HEK293 (cell line): ENCODE data around the gene GAS2L3.
"Not testable (repeated sequence)": the region's sequence is repeated elsewhere in the genome, so short reads cannot be mapped to it uniquely, and the experiment has no call there.

Experiments
- CTCF ChIA-PET: fragments of 350-600 bp; formaldehyde crosslinking; extraction: SDS; loops from one replicate; lab custom pipeline; 2021; ENCODE audit warnings: antibody characterized with exemption; lab: Yijun Ruan, JAX
- POLR2A ChIA-PET: fragments of 300-600 bp; formaldehyde crosslinking; extraction: SDS; loops from one replicate; lab custom pipeline; 2020; ENCODE audit warnings: antibody characterized with exemption, inconsistent platforms; lab: Yijun Ruan, JAX
- H3K27ac ChIP-seq: fragments of 200-500 bp; sonication (Bioruptor generic); 2 replicates; pipeline ENCODE4 v1.5.1; 2014; ENCODE audit warnings: low read depth, low read length, control low read depth, inconsistent platforms; ENCODE audit errors: extremely low read depth
- H3K36me3 ChIP-seq, 2 experiments: fragments of 200-500 bp in 1 of 2; sonication (Bioruptor generic) in 1 of 2; 1 replicate in 1 of 2; 2 replicates in 1 of 2; pipeline ENCODE4 v1.5.1; 2014 to 2017; ENCODE audit warnings: inconsistent platforms in 2 of 2, low read length in 2 of 2; ENCODE audit not compliant: control insufficient read depth in 2 of 2, insufficient read depth in 1 of 2
- H3K4me1 ChIP-seq: fragments of 200-500 bp; sonication (Bioruptor generic); 2 replicates; pipeline ENCODE4 v1.5.1; 2014; ENCODE audit warnings: mild to moderate bottlenecking, low read length, inconsistent platforms; ENCODE audit not compliant: control insufficient read depth, insufficient read depth
- H3K4me3 ChIP-seq: 2 replicates; pipeline ENCODE4 v1.5.1; 2011; ENCODE audit warnings: low read depth, mild to moderate bottlenecking, control low read depth, low read length, moderate library complexity
- H3K9me3 ChIP-seq: fragments of 200-500 bp; sonication (Bioruptor generic); 2 replicates; pipeline ENCODE4 v1.5.1; 2014; ENCODE audit warnings: low read depth, low read length, inconsistent platforms; ENCODE audit not compliant: control insufficient read depth, insufficient read depth
- GFI1B ChIP-seq: fragments of 450-650 bp; formaldehyde crosslinking; IDR thresholded peaks from 2 replicates; pipeline ENCODE4 v1.5.1; 2016; ENCODE audit warnings: missing biosample characterization, missing genetic modification characterization
- GLIS1 ChIP-seq: fragments of 450-650 bp; formaldehyde crosslinking; IDR thresholded peaks from 2 replicates; pipeline ENCODE4 v1.5.1; 2016; ENCODE audit warnings: missing biosample characterization, missing genetic modification characterization
- KLF10 ChIP-seq: fragments of 450-650 bp; IDR thresholded peaks from 2 replicates; pipeline ENCODE4 v1.5.1; 2018; ENCODE audit warnings: missing biosample characterization, mild to moderate bottlenecking, missing genetic modification characterization
- KLF9 ChIP-seq: fragments of 450-650 bp; formaldehyde crosslinking; IDR thresholded peaks from 2 replicates; pipeline ENCODE4 v1.5.1; 2016; ENCODE audit warnings: missing biosample characterization, missing genetic modification characterization, low read depth
- ZBTB8A ChIP-seq: fragments of 450-650 bp; formaldehyde crosslinking; IDR thresholded peaks from 2 replicates; pipeline ENCODE4 v1.5.1; 2016; ENCODE audit warnings: missing biosample characterization, missing genetic modification characterization
- ZIC2 ChIP-seq: fragments of 450-650 bp; formaldehyde crosslinking; IDR thresholded peaks from 2 replicates; pipeline ENCODE4 v1.5.1; 2016; ENCODE audit warnings: missing biosample characterization, missing genetic modification characterization
- ZNF114 ChIP-seq: fragments of 450-650 bp; formaldehyde crosslinking; IDR thresholded peaks from 2 replicates; pipeline ENCODE4 v1.5.0; 2017; ENCODE audit warnings: missing biosample characterization, missing genetic modification characterization
- ZNF223 ChIP-seq: fragments of 450-650 bp; formaldehyde crosslinking; IDR thresholded peaks from 2 replicates; pipeline ENCODE4 v1.5.1; 2016; ENCODE audit warnings: missing biosample characterization, missing genetic modification characterization
- ZNF239 ChIP-seq: fragments of 450-650 bp; formaldehyde crosslinking; IDR thresholded peaks from 2 replicates; pipeline ENCODE4 v1.5.1; 2016; ENCODE audit warnings: missing biosample characterization, missing genetic modification characterization
- ZNF473 ChIP-seq: fragments of 450-650 bp; formaldehyde crosslinking; IDR thresholded peaks from 2 replicates; pipeline ENCODE4 v1.5.1; 2017; ENCODE audit warnings: missing biosample characterization, missing genetic modification characterization
- ZSCAN23 ChIP-seq: fragments of 450-650 bp; formaldehyde crosslinking; IDR thresholded peaks from 2 replicates; pipeline ENCODE4 v1.5.1; 2016; ENCODE audit warnings: missing biosample characterization, missing genetic modification characterization
- TF ChIP-seq, protein P1 (sequence below): fragments of 450-650 bp; formaldehyde crosslinking; IDR thresholded peaks from 2 replicates; pipeline ENCODE4 v1.5.1; 2016; ENCODE audit warnings: missing biosample characterization, missing genetic modification characterization, borderline replicate concordance
- TF ChIP-seq, protein P2 (sequence below): sonication (generic); formaldehyde crosslinking; IDR thresholded peaks from 2 replicates; pipeline ENCODE4 v1.8.1; 2022; ENCODE audit warnings: mild to moderate bottlenecking, moderate library complexity, missing genetic modification reagents
- TF ChIP-seq, protein P3 (sequence below): fragments of 450-650 bp; formaldehyde crosslinking; IDR thresholded peaks from 2 replicates; pipeline ENCODE4 v1.5.1; 2017; ENCODE audit warnings: missing biosample characterization, missing genetic modification characterization
- TF ChIP-seq, protein P4 (sequence below): fragments of 450-650 bp; formaldehyde crosslinking; IDR thresholded peaks from 2 replicates; pipeline ENCODE4 v1.5.1; 2016; ENCODE audit warnings: missing biosample characterization, missing genetic modification characterization, low read depth
- TF ChIP-seq, protein P5 (sequence below): fragments of 450-650 bp; formaldehyde crosslinking; IDR thresholded peaks from 2 replicates; pipeline ENCODE4 v1.5.1; 2017; ENCODE audit warnings: missing biosample characterization, missing genetic modification characterization

GAS2L3 gene

DNA sequence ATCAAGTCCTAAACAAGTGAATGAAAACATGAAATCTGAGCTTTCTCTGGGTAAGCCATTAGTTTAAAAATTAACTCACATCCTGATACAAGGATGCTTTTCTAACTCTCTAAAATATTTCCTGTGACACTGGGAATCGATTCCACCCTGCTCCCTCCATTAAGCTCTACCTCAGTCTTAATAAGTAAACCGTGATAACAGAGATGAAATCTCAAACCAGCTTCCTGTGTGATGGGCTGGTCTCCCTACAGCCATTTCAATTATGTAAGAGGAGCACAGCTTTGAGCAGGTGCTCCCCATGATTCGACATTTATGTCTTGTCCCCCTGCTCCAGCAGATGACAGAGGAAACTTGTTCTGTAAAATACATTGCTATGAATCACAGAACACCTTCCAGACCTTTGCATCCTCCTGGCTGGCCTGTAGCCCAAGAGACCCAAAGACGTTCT is 59.0 kb downstream of the GAS2L3 start (continued):
- TF ChIP-seq, protein P1, sequence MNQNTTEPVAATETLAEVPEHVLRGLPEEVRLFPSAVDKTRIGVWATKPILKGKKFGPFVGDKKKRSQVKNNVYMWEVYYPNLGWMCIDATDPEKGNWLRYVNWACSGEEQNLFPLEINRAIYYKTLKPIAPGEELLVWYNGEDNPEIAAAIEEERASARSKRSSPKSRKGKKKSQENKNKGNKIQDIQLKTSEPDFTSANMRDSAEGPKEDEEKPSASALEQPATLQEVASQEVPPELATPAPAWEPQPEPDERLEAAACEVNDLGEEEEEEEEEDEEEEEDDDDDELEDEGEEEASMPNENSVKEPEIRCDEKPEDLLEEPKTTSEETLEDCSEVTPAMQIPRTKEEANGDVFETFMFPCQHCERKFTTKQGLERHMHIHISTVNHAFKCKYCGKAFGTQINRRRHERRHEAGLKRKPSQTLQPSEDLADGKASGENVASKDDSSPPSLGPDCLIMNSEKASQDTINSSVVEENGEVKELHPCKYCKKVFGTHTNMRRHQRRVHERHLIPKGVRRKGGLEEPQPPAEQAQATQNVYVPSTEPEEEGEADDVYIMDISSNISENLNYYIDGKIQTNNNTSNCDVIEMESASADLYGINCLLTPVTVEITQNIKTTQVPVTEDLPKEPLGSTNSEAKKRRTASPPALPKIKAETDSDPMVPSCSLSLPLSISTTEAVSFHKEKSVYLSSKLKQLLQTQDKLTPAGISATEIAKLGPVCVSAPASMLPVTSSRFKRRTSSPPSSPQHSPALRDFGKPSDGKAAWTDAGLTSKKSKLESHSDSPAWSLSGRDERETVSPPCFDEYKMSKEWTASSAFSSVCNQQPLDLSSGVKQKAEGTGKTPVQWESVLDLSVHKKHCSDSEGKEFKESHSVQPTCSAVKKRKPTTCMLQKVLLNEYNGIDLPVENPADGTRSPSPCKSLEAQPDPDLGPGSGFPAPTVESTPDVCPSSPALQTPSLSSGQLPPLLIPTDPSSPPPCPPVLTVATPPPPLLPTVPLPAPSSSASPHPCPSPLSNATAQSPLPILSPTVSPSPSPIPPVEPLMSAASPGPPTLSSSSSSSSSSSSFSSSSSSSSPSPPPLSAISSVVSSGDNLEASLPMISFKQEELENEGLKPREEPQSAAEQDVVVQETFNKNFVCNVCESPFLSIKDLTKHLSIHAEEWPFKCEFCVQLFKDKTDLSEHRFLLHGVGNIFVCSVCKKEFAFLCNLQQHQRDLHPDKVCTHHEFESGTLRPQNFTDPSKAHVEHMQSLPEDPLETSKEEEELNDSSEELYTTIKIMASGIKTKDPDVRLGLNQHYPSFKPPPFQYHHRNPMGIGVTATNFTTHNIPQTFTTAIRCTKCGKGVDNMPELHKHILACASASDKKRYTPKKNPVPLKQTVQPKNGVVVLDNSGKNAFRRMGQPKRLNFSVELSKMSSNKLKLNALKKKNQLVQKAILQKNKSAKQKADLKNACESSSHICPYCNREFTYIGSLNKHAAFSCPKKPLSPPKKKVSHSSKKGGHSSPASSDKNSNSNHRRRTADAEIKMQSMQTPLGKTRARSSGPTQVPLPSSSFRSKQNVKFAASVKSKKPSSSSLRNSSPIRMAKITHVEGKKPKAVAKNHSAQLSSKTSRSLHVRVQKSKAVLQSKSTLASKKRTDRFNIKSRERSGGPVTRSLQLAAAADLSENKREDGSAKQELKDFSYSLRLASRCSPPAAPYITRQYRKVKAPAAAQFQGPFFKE, result no peak
- TF ChIP-seq KLF10 (tag by site-specific recombination), result no peak

DNA sequence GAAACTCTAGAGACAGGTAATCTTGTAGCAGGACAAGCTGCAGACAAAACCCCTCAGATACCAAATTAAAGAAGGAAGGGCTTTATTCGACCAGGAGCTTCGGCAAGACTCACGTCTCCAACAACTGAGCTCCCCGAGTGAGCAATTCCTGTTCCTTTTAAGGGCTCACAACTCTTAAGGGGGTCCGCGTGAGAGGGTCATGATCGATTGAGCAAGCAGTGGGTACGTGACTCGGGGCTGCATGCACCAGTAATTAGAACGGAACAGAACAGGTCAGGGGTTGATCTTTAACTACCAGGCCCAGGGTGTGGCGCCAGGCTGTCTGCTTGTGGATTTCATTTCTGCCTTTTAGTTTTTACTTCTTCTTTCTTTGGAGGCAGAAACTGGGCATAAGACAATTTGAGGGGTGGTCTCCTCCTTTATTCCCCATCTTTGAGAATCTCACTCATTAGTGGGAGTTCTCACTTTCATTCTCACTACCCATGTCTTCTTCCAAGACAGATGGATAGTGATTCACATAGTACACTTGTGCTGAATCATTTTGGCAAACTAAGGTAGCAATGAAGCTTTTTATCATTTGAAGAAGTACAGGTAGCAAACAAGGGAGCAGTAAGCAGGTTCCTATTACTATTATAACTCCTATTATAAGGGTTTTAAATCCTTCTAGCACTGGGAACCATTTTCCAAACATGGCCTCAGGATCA is 59.8 kb downstream of the GAS2L3 start:
- H3K27ac ChIP-seq, H3K9me3 ChIP-seq, POLR2A ChIA-PET, CTCF ChIA-PET, H3K36me3 ChIP-seq, H3K4me1 ChIP-seq, H3K4me3 ChIP-seq: not testable (repeated sequence)

DNA sequence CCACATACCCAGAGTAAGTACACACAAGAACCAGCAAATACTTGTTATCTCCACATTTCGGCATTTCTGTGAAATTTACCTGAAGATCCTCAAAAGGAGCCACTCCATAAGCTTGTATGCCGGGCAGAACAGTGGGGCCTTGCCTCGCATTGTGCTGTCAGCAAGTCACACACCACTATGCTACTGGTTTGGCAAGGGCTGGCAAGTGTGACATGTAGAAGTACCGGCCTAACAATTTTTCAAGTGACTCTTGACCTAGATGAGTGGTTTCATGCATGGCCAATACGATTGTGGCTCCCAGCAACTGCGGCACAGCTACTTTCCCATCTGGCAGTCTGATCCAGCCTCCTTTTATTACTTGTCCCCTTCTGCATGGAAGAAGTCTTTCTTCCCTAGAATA is 69.8 kb downstream of the GAS2L3 start:
- H3K4me3 ChIP-seq, result no peak overlapping the region
- H3K9me3 ChIP-seq, result no peaks in the 10 kb centered on the region
- ChIA-PET CTCF (no interaction called here), POLR2A (no interaction called here)
- H3K4me1 ChIP-seq, result no peaks in the 10 kb centered on the region
- TF ChIP-seq ZNF114 (no peak), ZNF239 (tag by site-specific recombination) (no peak), ZSCAN23 (tag by site-specific recombination) (no peak), ZNF223 (tag by site-specific recombination) (no peak), ZBTB8A (no peak), ZNF473 (tag by site-specific recombination) (no peak), GLIS1 (tag by site-specific recombination) (no peak), GFI1B (no peak), ZIC2 (no peak), KLF9 (tag by site-specific recombination) (no peak)
- TF ChIP-seq, protein P2, sequence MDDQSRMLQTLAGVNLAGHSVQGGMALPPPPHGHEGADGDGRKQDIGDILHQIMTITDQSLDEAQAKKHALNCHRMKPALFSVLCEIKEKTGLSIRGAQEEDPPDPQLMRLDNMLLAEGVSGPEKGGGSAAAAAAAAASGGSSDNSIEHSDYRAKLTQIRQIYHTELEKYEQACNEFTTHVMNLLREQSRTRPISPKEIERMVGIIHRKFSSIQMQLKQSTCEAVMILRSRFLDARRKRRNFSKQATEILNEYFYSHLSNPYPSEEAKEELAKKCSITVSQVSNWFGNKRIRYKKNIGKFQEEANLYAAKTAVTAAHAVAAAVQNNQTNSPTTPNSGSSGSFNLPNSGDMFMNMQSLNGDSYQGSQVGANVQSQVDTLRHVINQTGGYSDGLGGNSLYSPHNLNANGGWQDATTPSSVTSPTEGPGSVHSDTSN (CRISPR knock-in tag), result no peak
- TF ChIP-seq, protein P3, sequence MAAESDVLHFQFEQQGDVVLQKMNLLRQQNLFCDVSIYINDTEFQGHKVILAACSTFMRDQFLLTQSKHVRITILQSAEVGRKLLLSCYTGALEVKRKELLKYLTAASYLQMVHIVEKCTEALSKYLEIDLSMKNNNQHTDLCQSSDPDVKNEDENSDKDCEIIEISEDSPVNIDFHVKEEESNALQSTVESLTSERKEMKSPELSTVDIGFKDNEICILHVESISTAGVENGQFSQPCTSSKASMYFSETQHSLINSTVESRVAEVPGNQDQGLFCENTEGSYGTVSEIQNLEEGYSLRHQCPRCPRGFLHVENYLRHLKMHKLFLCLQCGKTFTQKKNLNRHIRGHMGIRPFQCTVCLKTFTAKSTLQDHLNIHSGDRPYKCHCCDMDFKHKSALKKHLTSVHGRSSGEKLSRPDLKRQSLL (tag by site-specific recombination), result no peak
- TF ChIP-seq, protein P4, sequence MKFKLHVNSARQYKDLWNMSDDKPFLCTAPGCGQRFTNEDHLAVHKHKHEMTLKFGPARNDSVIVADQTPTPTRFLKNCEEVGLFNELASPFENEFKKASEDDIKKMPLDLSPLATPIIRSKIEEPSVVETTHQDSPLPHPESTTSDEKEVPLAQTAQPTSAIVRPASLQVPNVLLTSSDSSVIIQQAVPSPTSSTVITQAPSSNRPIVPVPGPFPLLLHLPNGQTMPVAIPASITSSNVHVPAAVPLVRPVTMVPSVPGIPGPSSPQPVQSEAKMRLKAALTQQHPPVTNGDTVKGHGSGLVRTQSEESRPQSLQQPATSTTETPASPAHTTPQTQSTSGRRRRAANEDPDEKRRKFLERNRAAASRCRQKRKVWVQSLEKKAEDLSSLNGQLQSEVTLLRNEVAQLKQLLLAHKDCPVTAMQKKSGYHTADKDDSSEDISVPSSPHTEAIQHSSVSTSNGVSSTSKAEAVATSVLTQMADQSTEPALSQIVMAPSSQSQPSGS (tag by site-specific recombination), result no peak
- TF ChIP-seq, protein P5, sequence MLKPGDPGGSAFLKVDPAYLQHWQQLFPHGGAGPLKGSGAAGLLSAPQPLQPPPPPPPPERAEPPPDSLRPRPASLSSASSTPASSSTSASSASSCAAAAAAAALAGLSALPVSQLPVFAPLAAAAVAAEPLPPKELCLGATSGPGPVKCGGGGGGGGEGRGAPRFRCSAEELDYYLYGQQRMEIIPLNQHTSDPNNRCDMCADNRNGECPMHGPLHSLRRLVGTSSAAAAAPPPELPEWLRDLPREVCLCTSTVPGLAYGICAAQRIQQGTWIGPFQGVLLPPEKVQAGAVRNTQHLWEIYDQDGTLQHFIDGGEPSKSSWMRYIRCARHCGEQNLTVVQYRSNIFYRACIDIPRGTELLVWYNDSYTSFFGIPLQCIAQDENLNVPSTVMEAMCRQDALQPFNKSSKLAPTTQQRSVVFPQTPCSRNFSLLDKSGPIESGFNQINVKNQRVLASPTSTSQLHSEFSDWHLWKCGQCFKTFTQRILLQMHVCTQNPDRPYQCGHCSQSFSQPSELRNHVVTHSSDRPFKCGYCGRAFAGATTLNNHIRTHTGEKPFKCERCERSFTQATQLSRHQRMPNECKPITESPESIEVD, result no peak
- H3K27ac ChIP-seq, result no peak overlapping the region
- no peaks in the 10 kb centered on the region for H3K36me3 ChIP-seq
